GM19395 (cell line): ENCODE measurements around the gene RPS14.
A peak's percentile ranks its signal among the peaks of the same experiment; 100 is the strongest.
"Not testable (repeated sequence)": the region's sequence is repeated elsewhere in the genome, so short reads cannot be mapped to it uniquely, and the experiment has no call there.

Source experiments
- ATAC-seq: cut with Tn5 transposase; IDR thresholded peaks from one replicate; pipeline ENCODE4 v1.9.1; 2021; ENCODE audit warnings: mild to moderate bottlenecking, moderate library complexity; ENCODE audit not compliant: unreplicated experiment

Gene RPS14

DNA sequence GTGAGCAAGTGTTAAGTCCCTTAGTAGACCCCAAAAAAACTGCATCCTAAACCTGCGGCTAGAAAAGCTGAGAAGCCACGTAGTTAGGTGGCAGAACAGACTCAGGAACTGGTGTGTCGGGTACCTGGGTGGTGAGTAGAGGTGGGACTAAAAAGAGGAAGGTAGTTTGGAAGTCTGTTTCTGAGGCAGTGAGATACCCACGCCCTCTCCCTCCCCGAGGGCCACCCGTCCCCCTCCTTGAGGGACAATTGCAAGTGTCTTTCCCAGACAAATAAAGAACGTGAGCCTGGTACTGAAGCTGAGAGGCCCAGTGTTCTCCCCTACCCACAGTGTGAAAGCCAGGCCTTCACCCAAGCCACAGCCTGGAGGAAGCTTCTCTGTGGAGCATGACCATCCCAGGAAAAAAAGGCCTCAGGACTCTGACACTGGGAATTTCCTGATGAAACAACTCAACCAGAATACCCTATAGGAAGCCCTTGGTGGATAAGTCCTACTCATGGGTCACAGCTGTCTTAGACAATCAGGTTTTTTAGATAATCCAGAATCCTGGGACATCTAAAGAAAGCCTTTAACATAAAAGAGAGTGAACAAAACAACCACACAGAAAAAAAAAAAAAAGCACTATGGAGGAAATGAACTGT lies 29.8 kb downstream of the RPS14 start:
- ATAC-seq, result peak; percentile 63

GRCh38 chr5:150413902-150414790 lies 35.4 kb downstream of the RPS14 start:
- ATAC-seq, result not testable (repeated sequence)

- no peak for ATAC-seq
Observed at GRCh38 chr5:150413176-150413901, 36.2 kb downstream of the RPS14 start.

GRCh38 chr5:150412319-150413175 lies 37.0 kb downstream of the RPS14 start, which contains the start of gene CD74:
Gene CD74, minus strand, starts transcription at chr5:150412910. Its CDS starts 161 bp downstream, at chr5:150412749.
- ATAC-seq, result peak; percentile 79

- ATAC-seq, result peak; percentile 19
Observed at GRCh38 chr5:150411245-150411979, 38.1 kb downstream of the RPS14 start.

DNA sequence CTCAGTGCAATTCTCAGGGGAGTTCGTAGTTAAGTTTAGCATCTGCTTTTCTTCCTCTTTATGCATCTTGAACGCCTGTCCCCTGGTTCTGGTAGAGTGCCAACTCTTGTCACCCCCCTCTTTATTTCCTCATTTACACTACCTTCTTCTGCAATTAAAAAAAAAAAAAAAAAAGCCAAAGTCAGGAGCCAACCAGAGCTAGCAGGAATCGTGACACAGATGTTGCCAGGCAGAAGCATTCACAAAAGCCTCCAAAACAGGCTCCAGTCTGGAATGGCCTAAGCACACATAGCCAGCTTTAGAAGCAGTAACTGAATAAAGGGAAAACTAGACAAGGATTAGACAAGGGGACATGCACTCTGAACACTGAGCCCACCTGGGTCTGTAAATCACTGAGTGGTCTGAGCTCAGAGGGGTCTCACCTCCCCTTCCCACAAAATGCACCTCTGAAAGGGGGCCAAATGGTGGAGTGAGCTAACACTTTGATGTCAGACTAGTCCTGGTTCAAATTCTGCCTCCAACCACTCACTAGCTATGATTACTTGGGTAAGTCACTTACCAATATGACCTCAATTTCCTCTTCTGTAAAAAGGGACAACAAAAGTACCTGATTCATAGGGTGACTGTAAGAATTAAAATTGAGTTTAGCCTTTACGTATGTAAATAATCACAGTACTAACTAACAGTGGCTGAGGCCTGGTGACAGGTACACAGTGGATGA lies 38.9 kb downstream of the RPS14 start:
- ATAC-seq, result no peak

DNA sequence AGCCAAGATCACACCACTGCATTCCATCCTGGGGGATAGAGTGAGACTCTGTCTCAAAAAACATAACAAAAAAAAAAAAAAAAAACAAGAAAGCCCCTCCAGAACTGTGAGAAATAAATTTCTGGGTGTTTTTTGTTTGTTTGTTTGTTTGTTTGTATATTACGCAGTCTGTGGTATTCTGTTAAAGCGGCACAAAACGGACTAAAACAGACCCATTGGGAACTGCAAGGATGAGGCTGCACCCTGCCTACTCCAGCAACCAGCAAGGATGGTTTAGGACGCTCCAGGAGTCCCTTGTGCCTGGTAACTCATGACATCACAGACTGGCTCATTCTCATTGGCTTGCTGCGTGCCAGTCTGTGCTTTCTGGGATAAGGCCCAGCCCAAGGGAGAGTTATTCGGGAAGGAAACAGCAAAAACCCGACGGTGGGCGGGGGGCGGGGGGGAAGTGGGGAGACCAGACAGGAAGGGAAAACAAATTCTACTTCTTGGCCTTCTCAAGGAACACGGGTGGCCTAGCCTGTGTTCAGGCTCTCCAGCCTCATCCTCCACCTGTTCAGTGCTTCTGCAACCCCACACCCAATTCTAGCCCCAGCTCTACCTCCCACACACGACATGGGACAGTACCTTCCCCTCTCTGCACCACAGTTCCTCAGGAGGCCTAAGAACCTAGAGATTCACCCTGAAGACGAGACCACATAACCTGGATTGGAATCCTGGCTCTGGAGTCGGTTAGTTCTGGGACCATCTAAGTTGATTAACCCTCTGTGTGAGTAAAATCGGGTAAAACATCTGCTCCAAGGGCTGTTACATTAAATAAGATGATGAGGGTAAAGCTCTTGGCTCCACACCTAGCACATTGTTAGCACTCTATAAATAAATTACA lies 39.7 kb downstream of the RPS14 start:
- peak; percentile 30 for ATAC-seq

GRCh38 chr5:150408231-150408943 lies 41.2 kb downstream of the RPS14 start:
- ATAC-seq, result no peak

GRCh38 chr5:150407096-150407720 lies 42.3 kb downstream of the RPS14 start:
- no peak for ATAC-seq

GRCh38 chr5:150406723-150407095 lies 42.8 kb downstream of the RPS14 start:
- ATAC-seq, result no peak

GRCh38 chr5:150406103-150406722 lies 43.3 kb downstream of the RPS14 start:
- ATAC-seq, result no peak

DNA sequence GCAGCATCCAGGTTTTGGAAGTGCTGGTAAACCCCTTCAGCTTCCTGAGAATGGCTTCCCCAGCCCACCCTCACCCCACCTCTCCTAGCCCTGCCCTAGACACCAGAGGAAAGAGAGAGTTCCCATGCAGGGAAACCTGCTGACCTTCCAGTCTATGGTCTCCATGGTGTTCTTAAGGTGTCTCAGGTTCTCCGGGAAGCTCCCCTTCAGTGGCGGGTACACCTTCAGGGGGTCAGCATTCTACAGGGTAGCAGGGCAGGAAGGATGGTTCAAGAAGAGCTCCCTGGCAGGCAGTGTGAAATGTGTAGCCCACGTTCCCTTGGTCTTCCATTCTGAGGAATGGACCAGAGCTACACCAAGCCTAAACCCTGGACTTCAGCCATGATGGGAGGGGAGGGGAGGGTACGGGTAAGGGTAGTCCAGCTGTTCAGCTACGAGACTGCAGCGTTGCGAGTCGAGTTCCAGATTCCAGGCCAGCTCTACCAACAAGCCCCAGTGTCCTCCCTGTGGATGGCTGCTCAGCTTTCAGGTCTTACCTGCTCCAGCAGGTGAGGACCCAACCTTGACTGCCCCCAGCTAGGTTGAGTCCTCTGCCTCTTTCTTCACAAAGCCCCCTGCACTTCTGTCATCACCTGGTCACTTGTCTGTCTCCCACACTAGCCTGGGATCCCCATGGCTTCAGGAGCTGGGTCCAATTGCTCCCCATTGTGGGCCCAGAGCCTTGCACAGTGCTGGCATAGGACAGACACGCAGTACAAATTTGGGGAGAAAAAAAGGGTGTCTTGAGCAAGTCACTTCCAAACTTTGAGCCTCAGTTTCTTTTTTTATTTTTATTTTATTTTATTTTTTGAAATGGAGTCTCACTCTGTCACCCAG lies 44.4 kb downstream of the RPS14 start:
- ATAC-seq, result no peak

- ATAC-seq, result no peak
Observed at GRCh38 chr5:150404535-150404934, 45.0 kb downstream of the RPS14 start.

GRCh38 chr5:150404121-150404520 lies 45.4 kb downstream of the RPS14 start:
- ATAC-seq, result no peak

GRCh38 chr5:150402901-150403342 lies 46.6 kb downstream of the RPS14 start:
- ATAC-seq, result no peak
